Brain pericyte (primary cell): ENCODE measurements around the gene AGBL4.

ENCODE experiments used
- DNase-seq: peaks from one replicate; pipeline ENCODE4 v3.0.0-alpha.2; 2012; ENCODE audit warnings: low read depth, low spot score

Gene AGBL4

DNA sequence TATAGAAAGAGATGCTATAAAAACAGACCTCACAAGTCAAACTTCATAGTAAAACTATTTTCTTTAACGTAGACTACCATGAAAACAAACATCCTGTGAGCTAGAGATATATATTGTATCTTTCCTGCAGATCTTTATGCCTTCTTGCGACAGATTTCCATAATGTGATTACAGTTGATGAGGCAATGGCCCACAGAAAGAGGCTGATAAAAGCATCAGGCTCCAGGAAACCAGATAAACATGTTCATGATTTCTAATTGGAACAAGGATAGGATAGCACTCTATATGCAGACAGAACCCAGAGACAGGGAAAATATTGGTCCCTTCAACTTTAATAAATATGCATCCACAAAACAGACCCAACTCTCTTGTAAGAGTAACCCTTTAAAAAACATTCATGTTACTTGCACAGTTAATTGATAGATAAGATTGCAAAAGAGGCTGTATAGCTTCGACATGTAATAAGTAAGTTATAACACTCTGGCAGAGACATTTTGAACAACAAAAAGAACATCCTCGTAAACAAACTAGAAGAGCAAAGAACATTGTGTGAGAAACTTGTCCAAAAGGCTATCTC, 329.4 kb downstream of the AGBL4 start:
- DNase-seq, result no peak

GRCh38 chr1:49686107-49686506, 337.6 kb downstream of the AGBL4 start:
- DNase-seq, result no peak

- DNase-seq, result no peak
These were observed 346.0 kb downstream of the AGBL4 start for GRCh38 chr1:49677706-49678105.

GRCh38 chr1:49651136-49651535, 372.6 kb downstream of the AGBL4 start:
- no peak for DNase-seq

GRCh38 chr1:49630156-49630555, 393.6 kb downstream of the AGBL4 start:
- no peak for DNase-seq

DNA sequence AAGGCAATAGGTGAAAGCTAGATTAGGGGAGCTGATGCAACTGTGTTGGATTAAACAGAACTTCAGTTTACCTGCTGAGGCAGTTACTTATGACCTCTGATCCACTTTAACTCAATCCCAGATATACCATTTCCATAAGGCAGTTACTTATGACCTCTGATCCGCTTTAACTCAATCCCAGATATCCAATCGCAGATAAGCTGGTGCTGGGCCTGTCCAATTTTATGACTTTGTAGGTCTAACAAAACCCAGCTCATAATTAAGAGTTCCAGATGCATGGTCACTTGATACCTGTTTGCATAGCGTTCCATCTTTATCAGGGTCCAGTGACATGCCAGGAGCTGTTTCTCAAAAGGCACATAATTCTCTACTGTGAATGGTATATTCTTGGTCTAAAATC, 396.0 kb downstream of the AGBL4 start:
- no peak for DNase-seq

DNA sequence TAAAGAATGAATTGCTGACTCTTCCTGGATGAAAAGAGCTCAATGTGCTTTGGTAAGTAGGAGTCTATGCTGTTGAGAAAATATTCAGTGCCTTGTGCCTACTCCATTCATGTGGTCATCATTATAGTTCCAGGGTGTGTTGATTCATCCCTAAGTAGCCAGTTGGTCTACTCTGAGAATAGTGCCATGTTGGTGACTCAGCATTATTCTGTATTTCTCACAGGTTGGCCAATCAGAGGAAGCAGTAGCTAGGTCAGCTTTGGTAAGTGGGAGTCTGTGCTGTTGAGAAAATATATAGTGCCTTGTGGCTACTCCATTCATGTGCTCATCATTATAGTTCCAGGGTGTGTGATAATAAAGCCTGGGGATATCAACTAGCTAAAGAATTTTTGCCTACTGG, 397.3 kb downstream of the AGBL4 start:
- DNase-seq, result no peak

DNA sequence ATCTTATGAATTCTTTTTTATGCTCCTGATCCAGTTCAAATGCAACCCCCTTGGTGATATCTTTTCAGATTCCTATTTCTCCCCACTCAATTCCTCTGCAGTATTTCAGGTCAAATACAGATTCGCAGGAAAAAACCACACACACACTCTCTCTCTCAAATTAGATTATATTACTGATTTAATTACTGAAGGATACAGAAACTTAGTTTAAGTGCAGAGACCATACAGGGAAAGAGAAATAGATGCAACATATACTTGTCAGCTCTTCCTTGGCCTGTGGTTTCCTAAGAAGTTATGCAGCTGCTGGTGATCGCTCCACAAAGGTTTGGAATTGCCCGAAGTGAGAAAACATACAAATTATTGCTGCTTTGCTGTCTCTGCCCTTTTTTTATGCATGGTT, 400.9 kb downstream of the AGBL4 start:
- DNase-seq, result no peak

GRCh38 chr1:49606082-49606481, 417.7 kb downstream of the AGBL4 start:
- no peak for DNase-seq

DNA sequence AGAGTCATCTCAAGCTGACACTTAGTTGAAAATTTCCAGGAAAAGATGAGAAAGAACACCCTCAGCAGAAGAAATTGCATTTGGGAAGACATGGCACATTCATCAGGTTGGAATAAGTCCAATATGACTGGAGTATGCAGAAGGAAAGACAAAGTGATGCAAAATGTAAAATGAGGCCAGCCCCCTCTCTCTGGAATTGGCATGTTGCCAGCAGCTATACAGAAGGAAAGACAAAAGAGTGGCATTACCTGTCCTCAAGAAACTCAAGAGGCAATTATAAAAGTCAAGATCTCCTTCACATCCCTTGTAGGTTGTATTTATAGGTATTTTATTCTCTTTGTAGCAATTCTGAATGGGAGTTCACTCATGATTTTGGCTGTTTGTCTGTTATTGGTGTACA, 426.3 kb downstream of the AGBL4 start:
- DNase-seq, result no peak

- no peak for DNase-seq
These were observed 447.3 kb downstream of the AGBL4 start for GRCh38 chr1:49576327-49576901.

DNA sequence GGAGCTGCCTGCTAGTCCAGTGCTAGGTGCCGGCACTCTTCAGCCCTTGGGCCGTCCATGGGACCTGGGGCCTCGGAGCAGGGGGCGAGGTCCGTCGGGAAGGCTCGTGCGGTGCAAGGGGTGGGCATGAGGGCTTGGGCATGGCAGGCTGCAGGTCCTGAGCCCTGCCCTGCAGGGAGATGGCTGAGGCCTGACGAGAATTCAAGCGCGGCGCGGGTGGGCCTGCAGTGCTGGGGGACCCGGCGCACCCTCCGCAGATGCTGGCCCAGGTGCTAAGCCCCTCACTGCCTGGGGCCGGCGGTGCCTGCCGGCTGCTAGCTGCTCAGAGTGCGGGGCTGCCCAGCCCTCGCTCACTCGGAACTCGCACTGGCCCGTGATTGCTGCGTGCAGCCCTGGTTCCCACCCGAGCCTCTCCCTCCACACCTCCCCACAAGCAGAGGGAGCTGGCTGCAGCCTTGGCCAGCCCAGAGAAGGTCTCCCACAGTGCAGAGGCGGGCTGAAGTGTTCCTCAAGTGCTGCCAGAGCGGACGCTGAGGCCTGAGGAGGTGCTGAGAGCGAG, 467.0 kb downstream of the AGBL4 start:
- DNase-seq, result no peak

DNA sequence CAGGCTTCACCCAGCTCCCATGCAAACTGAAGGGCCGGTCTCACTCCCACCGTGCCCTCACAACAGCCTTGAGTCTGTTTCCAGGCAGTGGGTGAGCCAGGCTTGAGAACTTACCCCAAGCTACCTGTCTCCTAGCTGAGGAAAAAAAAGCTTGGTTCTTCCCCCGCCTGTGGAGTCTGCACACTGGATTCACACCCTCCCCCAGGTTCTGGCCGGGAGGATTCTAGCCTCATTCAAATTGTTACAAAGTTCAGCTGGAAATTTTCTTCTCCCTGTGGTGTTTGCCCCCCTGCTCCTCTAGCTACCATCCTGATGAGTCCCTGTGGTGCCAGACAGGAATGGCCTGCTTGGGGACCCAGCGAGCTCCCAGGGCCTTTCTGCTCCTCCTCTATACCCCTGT, 471.7 kb downstream of the AGBL4 start:
- no peak for DNase-seq

DNA sequence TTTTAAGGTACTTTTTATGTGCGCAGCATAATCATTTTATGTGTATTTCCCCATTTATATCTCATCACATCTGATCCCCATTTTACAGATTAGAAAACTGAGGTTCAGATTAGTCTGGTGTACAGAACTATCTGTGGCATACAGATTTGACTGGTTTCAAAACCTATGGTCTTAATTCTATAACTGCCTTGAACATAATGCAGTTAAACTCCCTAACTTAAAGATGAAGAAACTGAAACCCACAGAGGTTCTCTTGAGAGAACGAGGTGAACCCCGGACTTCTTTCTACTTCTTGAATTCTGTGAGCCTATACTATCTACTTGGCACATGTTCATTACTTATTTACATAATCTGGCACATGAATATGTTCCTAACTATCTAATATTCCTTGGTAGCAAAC, 479.1 kb downstream of the AGBL4 start:
- DNase-seq, result no peak

- DNase-seq, result no peak
These were observed 482.5 kb downstream of the AGBL4 start for GRCh38 chr1:49541096-49541752.

GRCh38 chr1:49527606-49528305, 496.0 kb downstream of the AGBL4 start:
- DNase-seq, result no peak

DNA sequence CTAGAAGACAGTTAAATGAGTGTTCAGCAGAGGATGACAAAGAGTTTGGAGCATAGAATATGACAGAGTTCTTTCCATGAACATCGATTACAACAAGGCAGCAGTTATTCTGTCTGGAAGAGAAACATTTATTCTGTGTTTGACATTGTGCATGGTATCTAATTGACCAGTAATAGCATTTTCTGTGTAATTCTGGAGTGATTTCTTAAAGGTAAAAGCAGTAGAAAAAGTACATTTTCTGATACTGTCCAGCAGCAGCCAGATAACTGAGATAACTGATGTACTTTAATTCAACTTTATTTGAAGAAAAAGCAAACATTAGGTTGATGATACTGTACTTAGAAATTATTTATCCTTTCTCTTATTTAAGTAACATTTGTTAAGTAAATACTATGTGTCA, 497.1 kb downstream of the AGBL4 start:
- DNase-seq, result no peak

DNA sequence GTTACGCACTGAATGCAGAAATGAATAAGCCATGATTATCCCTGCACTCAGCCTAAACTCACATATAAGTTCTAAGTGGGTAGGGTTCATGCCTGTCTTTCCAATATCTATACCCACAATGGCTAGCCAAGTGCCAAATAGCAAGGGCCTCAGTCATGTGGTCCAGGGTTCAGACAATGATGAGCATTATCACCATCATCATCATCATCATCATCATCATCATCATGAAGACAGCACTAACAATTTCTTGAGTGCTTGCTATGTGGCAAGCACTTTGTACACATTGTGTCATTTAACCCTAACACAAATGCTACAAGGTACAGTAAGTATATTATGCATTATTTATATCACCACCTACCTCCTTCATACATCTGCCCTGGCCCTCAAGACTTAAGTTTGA, 500.0 kb downstream of the AGBL4 start:
- no peak for DNase-seq

GRCh38 chr1:49466961-49467360, 556.8 kb downstream of the AGBL4 start:
- DNase-seq, result no peak

- DNase-seq, result no peak
These were observed 558.1 kb downstream of the AGBL4 start for GRCh38 chr1:49465486-49466185.

- no peak for DNase-seq
These were observed 575.6 kb downstream of the AGBL4 start for GRCh38 chr1:49448200-49448599.

- DNase-seq, result no peak
These were observed 586.9 kb downstream of the AGBL4 start for GRCh38 chr1:49436865-49437264.
